Kidney (tissue), 14 donors: ENCODE data around the gene PARP11. TPM values are rescaled to one million over a fixed set of nuclear protein-coding genes. Genes with fewer than 3 reads are reported as not detected.

Source experiments
- DNase-seq, 5 donors: peaks; one replicate each; pipeline ENCODE4 v3.0.0-alpha.2; 2013 to 2020
- FAIRE-seq: peaks from 2 replicates; lab custom pipeline; 2012; peaks lifted over from hg19 to GRCh38; lab: Jason Lieb, UNC
- H3K27ac ChIP-seq, 2 donors: one replicate each; pipeline ENCODE4 v1.7.0; 2013; ENCODE audit warnings: low read depth in 2 of 2, low read length in 2 of 2, inconsistent platforms in 1 of 2
- H3K27me3 ChIP-seq: one replicate; pipeline ENCODE4 v1.7.1; 2013; ENCODE audit warnings: low read length, inconsistent platforms; ENCODE audit not compliant: control insufficient read depth, insufficient read depth
- H3K36me3 ChIP-seq, 3 donors: one replicate each; pipeline versions ENCODE4 v1.7.0 to v1.7.1; 2013; ENCODE audit warnings: low read length in 3 of 3, control low read depth in 1 of 3, inconsistent platforms in 1 of 3; ENCODE audit not compliant: insufficient read depth in 3 of 3, control insufficient read depth in 2 of 3
- H3K4me1 ChIP-seq, 3 donors: one replicate each; pipeline versions ENCODE4 v1.7.0 to v1.7.1; 2013; ENCODE audit warnings: low read length in 3 of 3, inconsistent platforms in 1 of 3, low read depth in 1 of 3; ENCODE audit not compliant: control insufficient read depth in 2 of 3, insufficient read depth in 2 of 3
- H3K4me3 ChIP-seq, 3 donors: one replicate each; pipeline versions ENCODE4 v1.7.0 to v1.8.1; 2013; ENCODE audit warnings: low read length in 3 of 3, control low read depth in 1 of 3, inconsistent platforms in 1 of 3
- H3K9ac ChIP-seq, 3 donors: one replicate each; pipeline versions ENCODE4 v1.7.0 to v1.7.1; 2013; ENCODE audit warnings: low read length in 3 of 3, control low read depth in 1 of 3, inconsistent platforms in 1 of 3
- H3K9me3 ChIP-seq, 3 donors: one replicate each; pipeline versions ENCODE4 v1.7.0 to v1.7.1; 2013; ENCODE audit warnings: low read length in 3 of 3, control low read depth in 1 of 3, inconsistent platforms in 1 of 3; ENCODE audit not compliant: control insufficient read depth in 2 of 3, insufficient read depth in 1 of 3
- intact Hi-C: fragments of 100-400 bp; cut with DNase I; formaldehyde crosslinking; loops from one replicate; pipeline ENCODE4 v1.11.1; 2022
- polyA plus RNA-seq: library from polyadenylated mRNA; stranded (reverse); fragments of 350-450 nt; fragmentation: Illumina TruSeq; extraction: RNeasy Lipid Tissue Mini Kit (QIAGEN cat#74804); gene quantifications from one replicate; pipeline ENCODE4 v1.2.3, GENCODE V29; 2014; ENCODE audit warnings: low read depth, low replicate concordance; ENCODE audit not compliant: insufficient read depth
- total RNA-seq: library from RNA; stranded (reverse); fragmentation: NEBNext Ultra II Directional; extraction: Animal tissue kit (Norgen Biotek cat#: 25700); gene quantifications from one replicate; pipeline ENCODE4 v1.2.1, GENCODE V29; 2021
- TF ChIP-seq, protein P1 (sequence below): IDR thresholded peaks from 3 replicates; pipeline ENCODE4 v1.5.1; 2012; ENCODE audit warnings: mild to moderate bottlenecking, moderate library complexity, borderline replicate concordance; ENCODE audit not compliant: insufficient read depth; ENCODE audit errors: extremely low read depth
- donor health status: control.
- donor health status: control.
- donor health status: control.
- donor health status: control.
- donor health status: control.
- donor health status: DM: yes; HTN: yes; CAD: no.
- donor health status: Normal renal cell carcinoma (clear cell type).

The PARP11 gene
- total and polyA plus RNA-seq, 2 donors from 2014 or later, result 2.6 to 13.1 TPM

DNA sequence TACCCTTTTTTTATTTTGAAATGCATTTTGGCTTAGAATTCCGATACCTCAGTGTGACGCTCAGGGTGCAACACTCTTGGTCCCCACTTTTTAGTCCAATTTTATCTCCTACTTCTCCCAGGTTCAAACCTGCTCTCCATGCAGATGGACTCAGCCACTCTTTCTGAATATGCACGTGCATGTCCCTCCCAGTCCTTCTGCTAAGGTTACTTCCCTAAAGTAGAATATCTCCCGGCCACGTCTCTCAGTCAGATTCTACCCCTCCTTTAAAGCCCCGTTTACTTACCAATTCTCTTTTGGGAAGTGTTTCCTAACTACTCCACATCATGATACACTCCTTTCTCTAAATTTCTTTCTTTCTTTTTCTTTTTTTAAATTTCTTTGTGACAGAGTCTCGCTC, 15.5 kb upstream of the PARP11 start:
- intact Hi-C loops, result loop anchor here (10.0 kb wide), 2 partner anchors 146 to 386 kb away; partner anchors contain the start of gene CCND2
- FAIRE-seq (no peak), DNase-seq (no peak)
- H3K27ac ChIP-seq, result no peak overlapping the region
- no peak overlapping the region for H3K9ac ChIP-seq
- H3K4me1 ChIP-seq, result no peaks in the 10 kb centered on the region
- no peaks in the 10 kb centered on the region for H3K36me3 ChIP-seq
- H3K27me3 ChIP-seq, result no peaks in the 10 kb centered on the region
- H3K9me3 ChIP-seq, result no peaks in the 10 kb centered on the region
- TF ChIP-seq, protein P1, sequence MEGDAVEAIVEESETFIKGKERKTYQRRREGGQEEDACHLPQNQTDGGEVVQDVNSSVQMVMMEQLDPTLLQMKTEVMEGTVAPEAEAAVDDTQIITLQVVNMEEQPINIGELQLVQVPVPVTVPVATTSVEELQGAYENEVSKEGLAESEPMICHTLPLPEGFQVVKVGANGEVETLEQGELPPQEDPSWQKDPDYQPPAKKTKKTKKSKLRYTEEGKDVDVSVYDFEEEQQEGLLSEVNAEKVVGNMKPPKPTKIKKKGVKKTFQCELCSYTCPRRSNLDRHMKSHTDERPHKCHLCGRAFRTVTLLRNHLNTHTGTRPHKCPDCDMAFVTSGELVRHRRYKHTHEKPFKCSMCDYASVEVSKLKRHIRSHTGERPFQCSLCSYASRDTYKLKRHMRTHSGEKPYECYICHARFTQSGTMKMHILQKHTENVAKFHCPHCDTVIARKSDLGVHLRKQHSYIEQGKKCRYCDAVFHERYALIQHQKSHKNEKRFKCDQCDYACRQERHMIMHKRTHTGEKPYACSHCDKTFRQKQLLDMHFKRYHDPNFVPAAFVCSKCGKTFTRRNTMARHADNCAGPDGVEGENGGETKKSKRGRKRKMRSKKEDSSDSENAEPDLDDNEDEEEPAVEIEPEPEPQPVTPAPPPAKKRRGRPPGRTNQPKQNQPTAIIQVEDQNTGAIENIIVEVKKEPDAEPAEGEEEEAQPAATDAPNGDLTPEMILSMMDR, result no peak
- H3K4me3 ChIP-seq, result no peak overlapping the region

DNA sequence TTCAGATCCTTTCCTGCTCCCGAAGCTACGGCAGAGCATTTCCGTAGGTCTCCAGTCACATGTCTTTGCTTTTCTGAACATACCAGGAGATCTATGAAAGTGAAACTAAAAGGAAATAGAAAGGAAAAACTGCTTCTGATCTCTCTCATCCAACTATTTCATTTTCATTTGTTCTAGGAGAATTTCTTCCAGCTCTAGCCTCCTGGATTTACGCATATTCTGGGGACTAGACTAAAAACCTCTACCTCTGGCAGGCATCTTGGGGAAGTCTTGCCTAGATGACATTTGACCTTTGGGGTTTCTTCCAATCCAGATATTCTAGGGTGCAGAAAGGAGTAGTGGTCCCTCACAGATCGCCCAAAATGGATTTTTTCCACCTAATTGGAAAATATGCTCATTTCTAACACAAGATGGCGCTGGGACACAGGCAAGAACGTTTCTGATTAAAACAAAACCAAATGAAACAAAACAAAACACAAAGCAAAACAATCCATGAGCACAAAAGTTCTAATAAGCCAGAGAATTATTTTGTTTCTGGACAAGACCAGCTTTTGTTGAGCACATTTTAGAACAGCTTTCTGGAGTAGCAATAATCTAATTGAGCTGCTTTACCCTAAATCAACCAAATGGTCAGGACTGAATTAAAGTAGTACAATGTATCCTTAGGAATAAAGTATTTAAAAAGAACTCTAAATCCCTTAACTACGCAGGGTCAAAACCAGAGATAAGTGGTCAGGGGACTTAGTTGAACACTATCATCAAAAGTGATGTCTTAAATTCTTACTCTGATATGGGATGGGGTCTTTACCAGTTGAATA, 12.3 kb upstream of the PARP11 start:
- TF ChIP-seq, protein P1, result peak; percentile 87
- Histone ChIP-seq H3K9me3 (no peaks in the 10 kb centered on the region), H3K9ac (peak overlapping the region in 2 of 3 donors; percentile 4 to 33), H3K36me3 (no peaks in the 10 kb centered on the region), H3K27ac (peak overlapping the region in 1 of 2 donors; percentile 81), H3K27me3 (no peaks in the 10 kb centered on the region), H3K4me1 (no peaks in the 10 kb centered on the region), H3K4me3 (peak overlapping the region; percentile 41 to 58 (median 54))
- DNase-seq (peak in 3 of 5 donors; percentile 39 to 86 (median 77)), FAIRE-seq (peak; percentile 35)
- intact Hi-C loops, result loop anchor here (10.0 kb wide), 2 partner anchors 149 to 389 kb away; partner anchors contain the start of gene CCND2

DNA sequence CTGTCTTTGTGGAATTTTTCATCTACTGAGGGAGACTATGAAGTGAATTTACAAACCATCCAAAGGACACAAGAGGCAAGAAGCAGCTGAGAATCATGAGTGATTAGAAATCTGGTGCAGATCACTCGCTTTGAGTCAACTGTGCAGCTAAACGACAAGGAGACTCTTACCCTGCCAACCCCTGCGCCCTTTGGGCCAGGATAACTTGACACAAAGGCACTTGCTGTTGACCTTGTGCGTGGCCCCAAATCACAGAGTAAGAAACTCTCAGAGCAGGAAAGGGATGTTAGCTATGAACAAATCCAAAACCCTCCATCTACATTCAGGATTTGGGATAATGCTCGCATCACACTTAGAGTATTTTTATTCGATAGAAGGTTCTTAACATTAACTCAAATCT, 11.5 kb upstream of the PARP11 start:
- DNase-seq (no peak), FAIRE-seq (no peak)
- no peaks in the 10 kb centered on the region for H3K4me1 ChIP-seq
- H3K27me3 ChIP-seq, result no peaks in the 10 kb centered on the region
- no peaks in the 10 kb centered on the region for H3K36me3 ChIP-seq
- TF ChIP-seq, protein P1, result no peak
- H3K4me3 ChIP-seq, result no peak overlapping the region
- intact Hi-C loops, result loop anchor here (10.0 kb wide), 2 partner anchors 150 to 390 kb away; partner anchors contain the start of gene CCND2
- peak overlapping the region in 1 of 3 donors; percentile 33 for H3K9ac ChIP-seq
- H3K27ac ChIP-seq, result no peak overlapping the region
- no peaks in the 10 kb centered on the region for H3K9me3 ChIP-seq
